ENCODE results near the gene PPP1R18. TPM values are rescaled to one million over a fixed set of nuclear protein-coding genes. Genes with fewer than 3 reads are reported as not detected.

The PPP1R18 gene
- total RNA-seq, 2 donors from 2014 or later = 12.2 to 21.9 TPM

- Histone ChIP-seq H3K36me3 (peaks cover 0 to 4% of the 10 kb centered on the region in 2 donors), H3K4me1 (replicated peaks) (peaks cover 8% of the 10 kb centered on the region), H3K4me3 (peak within 1 kb of the TSS; percentile 58 to 74), H3K27ac (peak within 1 kb of the TSS; percentile 84 to 90), H3K27me3 (replicated peaks; ENCODE audit: insufficient read depth) (no peaks in the 10 kb centered on the region), H3K9me3 (no peaks in the 10 kb centered on the region)
- WGBS = under 1% methylated on average over 45 of the region's 48 CpGs
- DNase-seq (ENCODE audit: low spot score) = peak; percentile 100
- intact Hi-C loops (cut with DNase I) = no loop called here
- peak; percentile 89 for TF ChIP-seq POLR2A (IDR thresholded peaks at IDR 0.05)
- TF ChIP-seq POLR2AphosphoS5 (IDR thresholded peaks at IDR 0.05) = peak; percentile 99
- TF ChIP-seq CTCF (IDR thresholded peaks at IDR 0.05) = peak in 3 of 4 experiments; percentile 16 to 68 (median 59)
Measured at GRCh38 chr6:30717129-30717844, 30.8 kb upstream of the PPP1R18 start, which contains the start of gene MDC1. TSS of gene MDC1 (minus strand) at chr6:30717281. CDS start at chr6:30715175, 2,106 bp downstream.

- Histone ChIP-seq H3K36me3 (peaks cover 0 to 4% of the 10 kb centered on the region in 2 donors), H3K27ac (peak overlapping the region; percentile 84 to 90), H3K4me1 (replicated peaks) (peaks cover 3% of the 10 kb centered on the region), H3K27me3 (replicated peaks; ENCODE audit: insufficient read depth) (no peaks in the 10 kb centered on the region), H3K9me3 (no peaks in the 10 kb centered on the region), H3K4me3 (peak overlapping the region; percentile 58 to 74)
- intact Hi-C loops (cut with DNase I) = no loop called here
- DNase-seq (ENCODE audit: low spot score) = no peak
- WGBS = 3% methylated on average over 8 of the region's 8 CpGs
- TF ChIP-seq CTCF (IDR thresholded peaks at IDR 0.05) = peak in 1 of 4 experiments; percentile 4
- TF ChIP-seq POLR2A (IDR thresholded peaks at IDR 0.05) = no peak
- no peak for TF ChIP-seq POLR2AphosphoS5 (IDR thresholded peaks at IDR 0.05)
Measured at GRCh38 chr6:30716879-30717128, 30.4 kb upstream of the PPP1R18 start.

- no peaks in the 10 kb centered on the region for H3K27me3 ChIP-seq (replicated peaks; ENCODE audit: insufficient read depth)
- no peak overlapping the region for H3K27ac ChIP-seq
- TF ChIP-seq POLR2AphosphoS5 (IDR thresholded peaks at IDR 0.05) = no peak
- TF ChIP-seq POLR2A (IDR thresholded peaks at IDR 0.05) = no peak
- no peak for TF ChIP-seq CTCF (IDR thresholded peaks at IDR 0.05)
- DNase-seq (ENCODE audit: low spot score) = no peak
- H3K4me3 ChIP-seq = no peak overlapping the region
- 95% methylated on average over 1 of the region's 1 CpG for WGBS
- no peaks in the 10 kb centered on the region for H3K9me3 ChIP-seq
- peaks cover 0 to 4% of the 10 kb centered on the region in 2 donors for H3K36me3 ChIP-seq
- H3K4me1 ChIP-seq (replicated peaks) = peaks cover 3% of the 10 kb centered on the region
- intact Hi-C loops (cut with DNase I) = no loop called here
Measured at GRCh38 chr6:30714263-30714662, 27.8 kb upstream of the PPP1R18 start.

- intact Hi-C loops (cut with DNase I) = no loop called here
- 56% methylated on average over 7 of the region's 7 CpGs for WGBS
- DNase-seq (ENCODE audit: low spot score) = no peak
Measured at GRCh38 chr6:30712441-30712945, 26.0 kb upstream of the PPP1R18 start.

More at GRCh38 chr6:30712441-30712945, 26.0 kb upstream of the PPP1R18 start:
- Histone ChIP-seq H3K4me3 (no peak overlapping the region), H3K27me3 (replicated peaks; ENCODE audit: insufficient read depth) (no peaks in the 10 kb centered on the region), H3K36me3 (peaks cover 0 to 4% of the 10 kb centered on the region in 2 donors), H3K9me3 (no peaks in the 10 kb centered on the region), H3K4me1 (replicated peaks) (peaks cover 3% of the 10 kb centered on the region), H3K27ac (no peak overlapping the region)
- TF ChIP-seq CTCF (IDR thresholded peaks at IDR 0.05) = no peak
- TF ChIP-seq POLR2AphosphoS5 (IDR thresholded peaks at IDR 0.05) = no peak
- no peak for TF ChIP-seq POLR2A (IDR thresholded peaks at IDR 0.05)
